NB4 (cell line): ENCODE data around the gene PEAK1.

ENCODE experiments used
- DNase-seq: peaks from one replicate; pipeline ENCODE4 v3.0.0; 2010; ENCODE audit warnings: low read depth
- H3K4me3 ChIP-seq: one replicate; pipeline ENCODE4 v1.5.1; 2011; ENCODE audit warnings: mild to moderate bottlenecking, low read depth, low read length, moderate library complexity
- MYC ChIP-seq: IDR thresholded peaks from 2 replicates; pipeline ENCODE4 v1.6.1; 2011; ENCODE audit warnings: low read depth, low read length
- POLR2A ChIP-seq: IDR thresholded peaks from 2 replicates; pipeline ENCODE4 v1.6.1; 2011; ENCODE audit warnings: mild to moderate bottlenecking; ENCODE audit not compliant: insufficient read length; ENCODE audit errors: extremely low read depth
- TF ChIP-seq, protein P1 (sequence below): IDR thresholded peaks from 2 replicates; pipeline ENCODE4 v1.6.1; 2011; ENCODE audit warnings: low read depth, low read length
- TF ChIP-seq, protein P2 (sequence below): IDR thresholded peaks from one replicate; pipeline ENCODE4 v1.5.1; 2012; ENCODE audit warnings: low read depth, low read length

Gene PEAK1

DNA sequence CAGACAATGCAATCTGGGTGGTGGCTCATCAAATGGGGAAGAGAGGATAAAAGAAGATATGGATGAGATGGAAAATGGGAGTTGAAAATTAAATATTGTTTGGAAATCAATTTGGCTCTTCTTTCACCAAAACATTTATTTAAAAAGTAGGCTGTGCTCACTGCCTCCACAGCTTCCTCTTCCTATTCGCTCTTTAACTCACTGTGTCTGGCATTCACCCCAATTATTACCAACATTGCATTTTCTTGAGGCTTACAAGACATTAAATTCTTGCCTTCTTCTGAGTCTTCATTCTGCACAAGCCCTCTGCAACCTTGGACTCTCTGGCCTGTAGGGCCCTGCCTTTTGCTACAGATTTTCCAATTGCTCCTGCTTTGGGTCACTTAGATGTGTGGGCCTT is 296.1 kb downstream of the PEAK1 start:
- no peak for DNase-seq
- H3K4me3 ChIP-seq = no peak overlapping the region
- TF ChIP-seq MYC = no peak
- TF ChIP-seq, protein P1, sequence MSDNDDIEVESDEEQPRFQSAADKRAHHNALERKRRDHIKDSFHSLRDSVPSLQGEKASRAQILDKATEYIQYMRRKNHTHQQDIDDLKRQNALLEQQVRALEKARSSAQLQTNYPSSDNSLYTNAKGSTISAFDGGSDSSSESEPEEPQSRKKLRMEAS = no peak
- TF ChIP-seq, protein P2, sequence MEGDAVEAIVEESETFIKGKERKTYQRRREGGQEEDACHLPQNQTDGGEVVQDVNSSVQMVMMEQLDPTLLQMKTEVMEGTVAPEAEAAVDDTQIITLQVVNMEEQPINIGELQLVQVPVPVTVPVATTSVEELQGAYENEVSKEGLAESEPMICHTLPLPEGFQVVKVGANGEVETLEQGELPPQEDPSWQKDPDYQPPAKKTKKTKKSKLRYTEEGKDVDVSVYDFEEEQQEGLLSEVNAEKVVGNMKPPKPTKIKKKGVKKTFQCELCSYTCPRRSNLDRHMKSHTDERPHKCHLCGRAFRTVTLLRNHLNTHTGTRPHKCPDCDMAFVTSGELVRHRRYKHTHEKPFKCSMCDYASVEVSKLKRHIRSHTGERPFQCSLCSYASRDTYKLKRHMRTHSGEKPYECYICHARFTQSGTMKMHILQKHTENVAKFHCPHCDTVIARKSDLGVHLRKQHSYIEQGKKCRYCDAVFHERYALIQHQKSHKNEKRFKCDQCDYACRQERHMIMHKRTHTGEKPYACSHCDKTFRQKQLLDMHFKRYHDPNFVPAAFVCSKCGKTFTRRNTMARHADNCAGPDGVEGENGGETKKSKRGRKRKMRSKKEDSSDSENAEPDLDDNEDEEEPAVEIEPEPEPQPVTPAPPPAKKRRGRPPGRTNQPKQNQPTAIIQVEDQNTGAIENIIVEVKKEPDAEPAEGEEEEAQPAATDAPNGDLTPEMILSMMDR = no peak

DNA sequence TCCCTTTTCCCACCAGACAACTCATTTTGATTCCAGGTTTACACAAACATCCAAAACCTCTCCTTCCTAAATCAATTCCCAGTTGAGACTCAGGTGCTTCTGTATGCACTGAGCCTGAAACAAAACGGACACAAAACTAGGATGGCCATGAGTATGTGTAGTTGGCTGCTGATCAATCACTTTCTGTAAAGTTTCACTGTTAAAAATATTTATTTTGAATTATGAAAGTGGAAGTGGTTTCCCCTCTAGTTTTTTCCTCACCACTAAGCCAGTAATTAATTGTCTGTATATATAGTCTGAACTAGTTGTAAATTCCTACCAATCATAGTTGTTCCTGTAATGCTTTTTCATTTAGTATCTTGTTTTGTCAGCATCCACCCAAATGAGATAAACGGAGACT is 297.3 kb downstream of the PEAK1 start:
- no peak overlapping the region for H3K4me3 ChIP-seq
- no peak for DNase-seq
- no peak for TF ChIP-seq POLR2A
- TF ChIP-seq, protein P1 = no peak
- TF ChIP-seq, protein P2 = no peak
- no peak for TF ChIP-seq MYC

DNA sequence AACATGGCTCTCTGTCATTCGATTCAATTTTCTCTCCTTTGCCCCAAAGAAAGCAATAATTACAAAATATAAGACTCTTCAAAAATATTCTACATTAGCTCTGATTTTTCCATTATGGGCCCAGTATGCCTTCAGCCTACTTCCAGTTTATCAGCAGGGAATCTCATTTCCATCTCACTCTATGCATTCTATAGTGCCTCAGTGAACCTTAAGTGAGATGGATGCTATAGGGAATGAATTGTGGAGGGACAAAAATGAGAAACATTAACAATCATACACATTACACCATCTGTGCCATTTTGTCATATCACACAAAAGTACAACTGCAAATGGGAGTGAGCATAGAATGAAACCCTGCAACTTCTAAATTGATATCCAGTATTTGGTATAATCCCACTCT is 298.3 kb downstream of the PEAK1 start:
- H3K4me3 ChIP-seq = no peak overlapping the region
- no peak for DNase-seq
- no peak for TF ChIP-seq MYC
- TF ChIP-seq, protein P1 = no peak
- no peak for TF ChIP-seq POLR2A
- TF ChIP-seq, protein P2 = no peak

DNA sequence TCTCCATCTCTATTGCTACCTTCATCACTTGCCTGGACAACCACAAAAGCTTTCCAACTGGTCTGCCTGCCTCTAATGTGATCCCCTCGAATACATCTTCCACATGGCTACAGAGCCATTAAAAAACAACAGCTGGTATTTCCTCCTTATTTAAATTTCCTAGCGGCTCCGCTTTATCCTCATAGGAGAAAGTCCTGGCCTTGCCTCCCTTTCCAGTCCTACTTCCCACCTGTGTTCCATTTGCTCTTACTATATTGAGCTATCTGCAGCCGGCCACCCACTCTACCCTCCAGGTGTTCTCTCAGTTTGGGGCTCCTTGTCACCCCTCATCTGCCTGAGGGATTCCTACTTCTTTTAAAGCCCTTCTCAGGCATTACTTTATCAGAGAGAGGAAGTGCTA is 299.3 kb downstream of the PEAK1 start:
- TF ChIP-seq, protein P1 = no peak
- TF ChIP-seq, protein P2 = no peak
- no peak for TF ChIP-seq MYC
- no peak for TF ChIP-seq POLR2A
- DNase-seq = no peak
- H3K4me3 ChIP-seq = no peak overlapping the region

DNA sequence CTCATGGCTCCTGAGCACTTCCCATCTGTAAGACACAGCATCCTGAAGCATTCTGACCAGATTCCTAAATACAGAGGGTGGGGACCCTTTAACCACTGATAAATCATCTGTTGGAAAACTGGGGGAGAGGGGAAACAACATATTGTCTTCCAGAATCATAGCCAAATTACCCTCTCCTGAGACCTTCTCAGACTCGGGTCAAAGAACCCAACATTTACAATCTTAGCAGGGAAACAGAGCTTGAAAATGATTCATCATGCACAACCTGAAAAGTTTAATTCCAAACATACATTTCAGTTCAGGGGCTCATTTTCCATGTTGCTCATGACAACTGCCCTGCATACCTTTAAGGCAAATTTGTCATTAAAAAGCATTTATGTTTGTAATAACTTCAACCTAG is 300.5 kb downstream of the PEAK1 start:
- no peak overlapping the region for H3K4me3 ChIP-seq
- TF ChIP-seq, protein P1 = no peak
- TF ChIP-seq MYC (no peak), POLR2A (no peak)
- TF ChIP-seq, protein P2 = no peak
- DNase-seq = no peak

DNA sequence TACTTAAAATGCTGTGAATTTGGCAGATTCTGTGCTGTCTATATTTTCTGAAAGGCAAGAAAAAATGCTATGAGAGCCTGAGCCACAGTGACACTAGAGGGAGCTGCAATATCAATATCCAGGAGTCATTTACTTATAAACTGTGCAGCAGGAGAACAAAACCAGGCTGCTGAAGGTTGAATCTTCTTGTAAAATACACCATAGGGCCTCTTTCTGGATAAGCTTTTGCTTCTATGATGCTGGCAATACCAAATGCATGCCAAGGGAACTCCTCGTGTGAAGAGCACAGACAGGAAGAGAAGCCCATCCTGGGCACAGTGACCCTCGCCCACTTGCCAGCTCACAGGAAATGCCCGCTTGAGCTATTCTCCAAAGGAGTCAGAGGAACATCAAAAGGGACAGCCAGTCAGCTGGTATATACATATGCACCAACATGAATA is 301.0 kb downstream of the PEAK1 start:
- H3K4me3 ChIP-seq = no peak overlapping the region
- peak; percentile 76 for DNase-seq
- no peak for TF ChIP-seq MYC
- TF ChIP-seq, protein P2 = peak; percentile 82
